Measurements from ENCODE around the gene PRRC2A.
A peak's percentile ranks its signal among the peaks of the same experiment; 100 is the strongest.

The PRRC2A gene

DNA sequence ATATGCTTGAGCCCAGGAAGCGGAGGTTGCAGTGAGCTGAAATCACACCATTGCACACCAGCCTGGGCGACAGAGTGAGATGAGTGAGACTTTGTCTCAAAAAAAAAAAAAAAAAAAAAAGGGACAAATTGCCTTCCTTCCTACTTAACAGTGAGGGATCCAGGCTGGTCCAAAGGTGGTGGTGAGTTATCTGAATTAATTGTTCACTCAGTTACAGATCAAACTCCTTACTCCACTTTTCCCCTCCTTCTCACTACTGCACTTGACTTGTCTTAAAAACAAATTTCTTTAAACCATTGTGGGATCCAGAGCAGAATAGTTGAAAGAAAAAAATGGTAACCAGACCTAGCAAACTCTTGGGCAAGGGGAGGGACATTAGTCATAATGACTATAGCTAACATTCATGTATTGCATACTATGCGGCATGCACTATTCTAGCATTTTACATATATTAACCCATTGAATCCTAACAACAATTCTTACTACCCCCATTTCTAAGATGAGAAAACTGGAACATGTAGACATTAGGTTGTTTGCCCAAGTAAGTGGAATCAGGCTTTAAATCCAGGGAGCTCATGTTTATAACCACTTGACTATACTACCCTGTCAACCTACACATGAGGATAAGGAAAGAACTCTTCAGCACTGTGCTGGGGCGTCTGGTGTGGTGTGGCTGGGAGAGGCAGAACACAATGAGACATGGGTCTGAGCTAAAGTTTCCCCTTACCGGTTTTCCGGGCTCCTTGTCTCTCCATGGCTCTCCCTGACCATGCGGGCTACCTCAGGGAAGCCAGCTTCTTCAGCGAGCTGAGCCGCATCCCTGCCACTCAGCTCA is 42.8 kb downstream of the PRRC2A start:
- peaks cover 13% of the 10 kb centered on the region; the same call in 1 of the 2 replicates for H4K20me1 ChIP-seq
- peaks cover 67% of the 10 kb centered on the region for H3K4me1 ChIP-seq
- no peaks in the 10 kb centered on the region for H3K27me3 ChIP-seq
- TF ChIP-seq Cebpa-rat (IDR thresholded peaks at IDR 0.05): no peak
- peak overlapping the region; percentile 83 for H3K4me3 ChIP-seq
- H3K27ac ChIP-seq: peak overlapping the region; percentile 97
- no peaks in the 10 kb centered on the region for H3K9me3 ChIP-seq
- H3K4me2 ChIP-seq: peak overlapping the region; percentile 100
- peaks cover 35% of the 10 kb centered on the region for H3K36me3 ChIP-seq
- H3K9ac ChIP-seq: peak overlapping the region; percentile 91

DNA sequence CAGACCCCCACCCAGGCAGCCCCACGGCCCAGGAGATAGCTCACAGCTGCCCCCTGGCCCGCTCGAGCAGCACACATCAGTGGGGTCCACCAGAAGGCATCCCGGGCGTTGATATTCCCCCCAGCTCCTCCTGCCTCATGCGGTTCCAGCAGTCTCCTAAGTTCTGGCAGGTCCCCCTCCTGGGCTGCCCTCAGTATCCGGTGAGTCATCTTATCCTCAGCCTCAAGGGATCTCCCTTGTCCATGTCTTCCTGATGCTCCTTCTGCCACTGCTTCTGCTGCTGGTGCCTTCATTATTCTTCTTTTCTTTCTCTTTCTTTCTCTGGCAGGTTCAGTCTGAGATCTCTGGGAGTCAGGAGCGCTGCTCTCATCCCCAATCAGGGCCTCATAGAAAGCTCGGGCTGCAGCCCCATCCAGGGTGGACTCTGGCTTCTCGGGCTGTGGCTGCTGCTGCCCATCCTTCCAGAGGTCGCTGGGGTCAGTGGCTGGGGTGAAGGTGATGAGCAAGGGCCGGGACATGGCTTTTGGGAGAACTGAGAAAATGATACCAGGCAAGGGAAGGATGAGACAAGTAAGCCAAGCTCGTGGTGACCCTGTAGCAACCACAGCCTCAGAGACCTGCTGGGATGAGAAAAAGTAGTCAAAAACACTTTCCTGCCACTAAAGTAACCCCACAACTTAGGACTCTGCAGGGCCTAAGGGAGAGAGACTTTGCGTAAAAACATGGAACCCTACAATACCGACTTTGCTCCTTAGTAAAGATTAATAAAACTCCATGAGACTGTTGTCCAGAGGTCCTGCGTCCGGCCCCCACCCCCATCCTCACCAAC is 43.7 kb downstream of the PRRC2A start:
- Histone ChIP-seq H3K4me1 (peaks cover 59% of the 10 kb centered on the region), H3K9me3 (no peaks in the 10 kb centered on the region), H3K4me3 (peak overlapping the region; percentile 83), H3K4me2 (peak overlapping the region; percentile 100), H3K27me3 (no peaks in the 10 kb centered on the region), H3K36me3 (peaks cover 42% of the 10 kb centered on the region), H3K27ac (peak overlapping the region; percentile 97), H4K20me1 (peaks cover 15% of the 10 kb centered on the region; the same call in 1 of the 2 replicates), H3K9ac (peak overlapping the region; percentile 91)
- TF ChIP-seq Cebpa-rat (IDR thresholded peaks at IDR 0.05): no peak

DNA sequence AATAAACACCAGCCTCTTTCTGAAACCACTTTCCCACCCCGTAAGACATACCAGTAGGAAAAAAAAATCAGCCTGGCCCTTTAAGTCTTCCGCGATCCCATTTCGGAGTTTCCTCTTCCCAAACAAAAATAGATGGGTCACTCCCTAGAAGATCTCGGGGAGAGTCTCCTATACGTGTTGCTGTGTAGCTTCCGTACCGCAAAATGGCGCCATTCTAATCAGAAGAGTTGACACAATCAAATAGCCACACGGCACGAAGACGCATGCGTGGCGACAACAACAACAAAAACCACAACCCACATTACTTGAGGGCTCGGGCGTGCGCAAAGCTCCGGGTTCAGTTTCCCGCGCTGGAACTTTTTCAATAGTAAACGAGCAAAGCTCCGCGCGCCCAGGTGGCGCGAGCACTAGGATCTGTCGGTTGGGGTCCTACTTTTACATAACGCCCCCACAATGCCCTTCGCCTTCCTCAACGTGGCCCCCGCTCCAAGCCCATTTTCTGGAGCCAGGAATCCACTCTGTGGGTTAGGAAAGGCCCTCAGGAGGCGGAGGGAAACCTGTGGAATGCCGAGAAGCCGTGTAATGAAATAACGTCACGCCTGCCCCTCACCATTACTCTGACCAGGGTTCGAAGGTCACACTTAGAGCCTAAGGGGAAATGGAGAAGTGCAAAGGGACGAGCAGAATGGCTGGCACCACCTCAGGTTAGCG is 44.4 kb downstream of the PRRC2A start, which contains the start of gene GPANK1:
Gene GPANK1 (minus strand): TSS at position 208 of the 711 bp plus-strand sequence. CDS start 519 bp downstream, outside the sequence.
- peak within 1 kb of the TSS; percentile 97 for H3K27ac ChIP-seq
- peak within 1 kb of the TSS; percentile 100 for H3K4me2 ChIP-seq
- no peak for TF ChIP-seq Cebpa-rat (IDR thresholded peaks at IDR 0.05)
- H3K9ac ChIP-seq: peak within 1 kb of the TSS; percentile 91
- peak within 1 kb of the TSS; percentile 83 for H3K4me3 ChIP-seq
- H3K9me3 ChIP-seq: no peaks in the 10 kb centered on the region
- peaks cover 50% of the 10 kb centered on the region for H3K36me3 ChIP-seq
- H3K27me3 ChIP-seq: no peaks in the 10 kb centered on the region
- peaks cover 51% of the 10 kb centered on the region for H3K4me1 ChIP-seq
- H4K20me1 ChIP-seq: peaks cover 18% of the 10 kb centered on the region; the same call in 1 of the 2 replicates

DNA sequence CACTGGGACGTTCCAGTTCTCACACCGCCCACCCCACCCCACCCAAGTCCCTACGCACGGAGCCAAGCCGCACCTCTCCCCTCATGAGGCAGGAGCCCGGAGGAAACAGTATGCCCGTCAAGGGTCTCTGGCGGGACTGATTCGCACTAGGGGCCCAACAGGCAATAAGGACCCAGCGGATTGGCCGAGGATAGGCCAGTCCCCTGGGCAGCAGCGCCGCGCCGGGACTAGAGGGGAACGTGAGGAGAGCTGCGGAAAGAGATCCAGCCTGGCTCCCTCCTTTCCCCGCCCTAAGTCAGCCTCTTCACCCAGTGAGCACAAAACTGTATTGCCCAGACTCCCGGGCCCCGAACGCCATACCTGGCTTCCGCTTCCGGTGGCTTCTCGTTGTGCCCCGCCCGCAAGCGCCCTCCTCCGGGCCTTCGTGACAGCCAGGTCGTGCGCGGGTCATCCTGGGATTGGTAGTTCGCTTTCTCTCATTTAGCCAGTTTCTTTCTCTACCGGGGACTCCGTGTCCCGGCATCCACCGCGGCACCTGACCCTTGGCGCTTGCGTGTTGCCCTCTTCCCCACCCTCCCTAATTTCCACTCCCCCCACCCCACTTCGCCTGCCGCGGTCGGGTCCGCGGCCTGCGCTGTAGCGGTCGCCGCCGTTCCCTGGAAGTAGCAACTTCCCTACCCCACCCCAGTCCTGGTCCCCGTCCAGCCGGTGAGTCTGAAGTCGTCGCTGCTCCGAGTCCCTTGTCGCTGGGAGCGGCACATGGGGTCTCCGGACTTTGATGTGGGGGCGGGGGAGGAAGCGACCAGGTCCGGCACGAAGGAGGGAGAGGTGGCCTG is 45.2 kb downstream of the PRRC2A start, which contains the start of gene CSNK2B:
Gene CSNK2B (plus strand): TSS at position 580 of the 836 bp plus-strand sequence. CDS start 752 bp downstream, outside the sequence.
- Histone ChIP-seq H4K20me1 (peaks cover 18% of the 10 kb centered on the region; the same call in 1 of the 2 replicates), H3K4me3 (peak within 1 kb of the TSS; percentile 83), H3K36me3 (peaks cover 58% of the 10 kb centered on the region), H3K9me3 (no peaks in the 10 kb centered on the region), H3K4me1 (peaks cover 49% of the 10 kb centered on the region), H3K9ac (peak within 1 kb of the TSS; percentile 91), H3K27me3 (no peaks in the 10 kb centered on the region), H3K4me2 (peak within 1 kb of the TSS; percentile 100), H3K27ac (peak within 1 kb of the TSS; percentile 97)
- no peak for TF ChIP-seq Cebpa-rat (IDR thresholded peaks at IDR 0.05)

DNA sequence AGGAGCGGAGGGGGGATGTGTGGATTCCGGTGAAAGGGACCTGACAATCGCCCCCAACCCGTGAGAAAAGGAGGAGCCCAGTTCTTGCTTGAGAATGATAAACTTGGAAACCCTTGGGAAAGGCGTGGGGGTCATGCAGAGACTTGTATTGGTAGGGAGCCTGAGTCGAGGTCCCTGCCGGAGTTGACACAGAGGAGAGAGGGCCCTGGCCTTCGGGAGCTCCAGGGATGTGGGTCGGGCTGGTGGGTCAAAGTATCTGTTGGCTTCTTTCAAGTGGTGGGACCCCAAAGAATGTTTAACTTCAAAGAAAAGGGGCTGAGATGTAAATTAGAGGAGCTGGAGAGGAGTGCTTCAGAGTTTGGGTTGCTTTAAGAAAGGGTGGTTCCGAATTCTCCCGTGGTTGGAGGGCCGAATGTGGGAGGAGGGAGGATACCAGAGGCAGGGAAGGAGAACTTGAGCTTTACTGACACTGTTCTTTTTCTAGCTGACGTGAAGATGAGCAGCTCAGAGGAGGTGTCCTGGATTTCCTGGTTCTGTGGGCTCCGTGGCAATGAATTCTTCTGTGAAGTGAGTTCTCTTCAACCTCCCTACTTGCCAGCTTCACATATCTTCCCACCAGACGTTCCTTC is 45.9 kb downstream of the PRRC2A start:
- H3K36me3 ChIP-seq: peaks cover 64% of the 10 kb centered on the region

DNA sequence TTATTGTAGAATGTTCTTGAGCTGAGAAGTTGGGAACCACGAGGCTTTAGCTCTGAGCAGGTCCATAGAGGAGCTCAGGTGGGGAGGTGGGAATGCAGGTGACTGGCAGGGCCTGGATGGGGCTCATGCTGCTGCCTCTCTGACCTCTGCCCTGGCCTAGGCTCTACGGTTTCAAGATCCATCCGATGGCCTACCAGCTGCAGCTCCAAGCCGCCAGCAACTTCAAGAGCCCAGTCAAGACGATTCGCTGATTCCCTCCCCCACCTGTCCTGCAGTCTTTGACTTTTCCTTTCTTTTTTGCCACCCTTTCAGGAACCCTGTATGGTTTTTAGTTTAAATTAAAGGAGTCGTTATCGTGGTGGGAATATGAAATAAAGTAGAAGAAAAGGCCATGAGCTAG is 49.2 kb downstream of the PRRC2A start, which contains the start of gene LY6G5B:
Gene LY6G5B (plus strand): TSS at position 301 of the 400 bp plus-strand sequence. CDS start 975 bp downstream, outside the sequence.
- H3K4me2 ChIP-seq: no peak within 1 kb of the TSS
- H3K9me3 ChIP-seq: no peaks in the 10 kb centered on the region
- no peak within 1 kb of the TSS for H3K4me3 ChIP-seq
- H4K20me1 ChIP-seq: peaks cover 28% of the 10 kb centered on the region; the same call in 1 of the 2 replicates
- no peaks in the 10 kb centered on the region for H3K27me3 ChIP-seq
- H3K9ac ChIP-seq: peak within 1 kb of the TSS; percentile 22; the same call in 1 of the 2 replicates
- no peak within 1 kb of the TSS for H3K27ac ChIP-seq
- peaks cover 77% of the 10 kb centered on the region for H3K36me3 ChIP-seq
- TF ChIP-seq Cebpa-rat (IDR thresholded peaks at IDR 0.05): no peak
- peaks cover 12% of the 10 kb centered on the region for H3K4me1 ChIP-seq

More for the DNA sequence above, 45.9 kb downstream of the PRRC2A start:
- H3K4me2 ChIP-seq: peak overlapping the region; percentile 89
- H3K27me3 ChIP-seq: no peaks in the 10 kb centered on the region
- peak overlapping the region; percentile 83 for H3K4me3 ChIP-seq
- H3K9ac ChIP-seq: peak overlapping the region; percentile 91
- peaks cover 42% of the 10 kb centered on the region for H3K4me1 ChIP-seq
- H4K20me1 ChIP-seq: peaks cover 19% of the 10 kb centered on the region; the same call in 1 of the 2 replicates
- H3K9me3 ChIP-seq: no peaks in the 10 kb centered on the region
- H3K27ac ChIP-seq: peak overlapping the region; percentile 97
- TF ChIP-seq Cebpa-rat (IDR thresholded peaks at IDR 0.05): no peak

DNA sequence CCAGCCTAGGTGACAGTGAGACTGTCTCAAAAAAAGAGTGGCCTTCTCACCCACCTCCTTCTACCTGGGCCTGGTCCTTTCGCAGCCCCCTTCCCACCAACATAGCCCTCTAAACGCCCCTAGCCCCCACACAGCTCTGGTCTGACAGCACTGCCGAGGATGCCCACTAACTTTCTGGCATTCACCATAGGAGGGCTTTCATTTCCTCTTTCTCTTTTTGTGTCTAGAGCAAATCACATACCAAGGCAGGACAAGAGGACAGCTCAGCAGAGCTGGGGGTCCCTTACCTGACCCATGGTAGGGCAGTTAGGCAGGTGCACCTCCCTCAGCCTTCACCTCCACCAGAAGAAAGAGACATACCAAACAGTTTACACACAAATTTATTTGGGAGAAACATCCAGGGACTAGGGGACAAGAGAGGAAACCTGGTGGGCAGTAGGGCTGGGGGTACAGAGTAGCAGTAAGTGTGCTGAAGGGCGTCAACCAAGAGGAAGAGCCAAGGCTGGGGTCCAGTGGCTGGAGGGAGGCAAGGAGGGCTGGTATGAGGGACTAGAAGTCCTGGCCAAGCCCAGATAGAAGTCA is 55.9 kb downstream of the PRRC2A start:
- H3K9me3 ChIP-seq: no peaks in the 10 kb centered on the region
- no peaks in the 10 kb centered on the region for H3K27me3 ChIP-seq
- no peak overlapping the region for H3K9ac ChIP-seq
- H4K20me1 ChIP-seq: peaks cover 36% of the 10 kb centered on the region
- 0 out of 2 replicates have a peak overlapping the region, but pooled peaks have one; percentile 8 for H3K4me2 ChIP-seq
- no peak for TF ChIP-seq Cebpa-rat (IDR thresholded peaks at IDR 0.05)
- H3K27ac ChIP-seq: no peak overlapping the region
- no peak overlapping the region for H3K4me3 ChIP-seq
- peaks cover 36% of the 10 kb centered on the region for H3K36me3 ChIP-seq
- H3K4me1 ChIP-seq: peaks cover 48% of the 10 kb centered on the region

DNA sequence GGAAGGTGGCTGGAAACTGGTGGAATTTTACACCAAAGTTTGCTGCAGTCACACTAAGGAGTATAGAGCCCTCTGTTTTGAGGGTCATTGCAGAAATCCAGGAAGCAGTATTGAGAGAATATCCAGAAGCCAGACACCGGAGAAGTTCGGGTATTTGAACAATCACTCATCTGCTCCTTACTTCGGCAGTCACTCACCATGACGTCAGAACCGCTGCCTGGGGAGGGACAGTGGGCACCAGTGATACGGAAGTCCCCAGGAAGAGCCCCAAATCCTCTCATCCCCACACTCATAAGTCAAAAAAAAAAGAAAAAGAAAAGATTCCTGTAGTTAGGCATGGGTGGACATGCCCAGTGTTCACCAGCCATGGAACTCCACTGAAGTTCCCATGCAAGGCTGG is 56.4 kb downstream of the PRRC2A start:
- no peak overlapping the region for H3K4me2 ChIP-seq
- no peak for TF ChIP-seq Cebpa-rat (IDR thresholded peaks at IDR 0.05)
- H4K20me1 ChIP-seq: peaks cover 36% of the 10 kb centered on the region

More for the DNA sequence above, 56.4 kb downstream of the PRRC2A start:
- Histone ChIP-seq H3K4me1 (peaks cover 53% of the 10 kb centered on the region), H3K27me3 (no peaks in the 10 kb centered on the region), H3K36me3 (peaks cover 32% of the 10 kb centered on the region), H3K9ac (no peak overlapping the region), H3K9me3 (no peaks in the 10 kb centered on the region), H3K27ac (no peak overlapping the region), H3K4me3 (no peak overlapping the region)

All from BLaER1 (cell line).